NCI-H1092 treated with DMSO at 0.1 percent for 48 hours (cell line): ENCODE data around the gene MORN5.
"Not testable (repeated sequence)": the region's sequence is repeated elsewhere in the genome, so short reads cannot be mapped to it uniquely, and the experiment has no call there.

ENCODE experiments used
- DNase-seq: peaks from one replicate; lab custom pipeline; 2025; lab: John Stamatoyannopoulos, UW

MORN5 gene

DNA sequence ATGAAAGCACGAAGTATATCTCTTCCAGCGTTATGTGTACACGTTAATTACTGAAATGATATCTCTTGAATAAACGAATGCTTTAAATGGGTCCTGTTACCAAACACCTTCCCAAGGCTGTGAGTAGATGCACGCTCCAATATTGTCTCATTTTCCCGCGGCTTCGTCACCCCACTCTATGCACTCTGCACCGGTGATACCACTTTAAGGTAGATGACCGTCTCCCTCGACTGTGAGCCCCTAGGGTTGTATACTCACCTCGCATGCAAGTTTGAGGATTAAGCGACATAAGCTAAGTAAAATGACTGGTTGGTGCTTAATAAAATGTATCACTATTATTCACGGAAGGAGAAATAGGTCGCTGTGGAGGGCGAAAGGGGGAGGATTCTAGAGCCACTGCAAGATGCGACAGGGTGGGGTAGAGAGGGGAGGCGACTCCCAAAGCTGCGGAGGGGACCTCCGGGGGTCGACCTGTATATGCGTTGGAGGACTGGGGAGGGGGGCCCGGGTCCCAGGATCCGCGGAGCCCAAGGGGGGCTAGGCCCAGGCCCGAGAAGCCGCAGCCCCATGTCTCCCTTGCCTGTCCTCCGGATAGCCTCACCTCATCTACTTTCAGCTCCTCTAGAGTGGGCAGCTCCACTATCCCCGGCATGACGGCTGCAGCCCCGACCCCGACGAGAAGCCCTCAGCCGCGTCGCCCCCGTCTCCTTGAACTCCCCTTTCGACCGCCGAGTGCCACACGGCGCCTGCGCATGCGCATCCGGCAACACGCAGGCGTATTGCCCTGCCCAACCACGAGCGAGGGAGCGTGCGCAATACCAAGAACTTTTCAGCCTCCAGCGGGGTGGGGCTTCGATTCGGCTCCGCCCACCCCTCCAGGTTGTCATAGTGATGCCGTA is at the start of gene MORN5, which contains the start of gene NDUFA8:
Gene MORN5 (plus strand): TSS at position 883 of the 899 bp plus-strand sequence. CDS start 65 bp downstream, outside the sequence.
Gene NDUFA8 (minus strand): TSS at position 754 of the 899 bp plus-strand sequence. CDS start 102 bp downstream, at position 652.
- peak; percentile 97 for DNase-seq

DNA sequence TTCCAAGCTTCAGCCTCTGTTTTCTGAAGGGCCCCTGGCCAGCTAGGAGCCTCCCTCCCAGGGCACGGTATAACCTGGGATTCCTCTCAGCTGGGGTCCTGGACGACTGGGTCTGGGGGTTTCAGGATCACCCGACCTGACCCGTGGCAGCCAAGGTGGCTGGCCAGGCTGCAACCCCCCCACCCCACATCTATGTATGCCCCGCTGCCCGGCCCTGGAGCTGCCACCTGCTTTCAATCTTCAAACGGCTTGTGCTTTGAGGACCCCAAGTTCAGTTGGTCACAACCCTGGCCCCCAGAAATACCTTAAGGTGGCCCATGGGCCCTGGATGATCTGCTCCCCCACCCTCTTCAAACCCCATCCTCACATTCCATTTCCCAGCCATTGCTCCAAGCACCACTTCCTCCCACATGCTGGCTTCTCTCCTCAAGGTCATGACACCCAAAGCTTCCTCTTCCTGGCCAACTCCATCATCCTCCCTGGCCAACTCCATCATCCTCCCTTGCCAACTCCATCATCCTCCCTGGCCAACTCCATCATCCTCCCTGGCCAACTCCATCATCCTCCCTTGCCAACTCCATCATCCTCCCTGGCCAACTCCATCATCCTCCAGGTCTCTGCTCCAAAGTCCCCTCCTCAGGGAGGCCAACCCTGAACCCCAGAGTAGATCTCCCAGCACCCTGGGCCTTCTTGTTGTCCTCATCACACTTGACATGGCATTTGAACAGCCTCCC is 49.4 kb upstream of the MORN5 start:
- no peak for DNase-seq

DNA sequence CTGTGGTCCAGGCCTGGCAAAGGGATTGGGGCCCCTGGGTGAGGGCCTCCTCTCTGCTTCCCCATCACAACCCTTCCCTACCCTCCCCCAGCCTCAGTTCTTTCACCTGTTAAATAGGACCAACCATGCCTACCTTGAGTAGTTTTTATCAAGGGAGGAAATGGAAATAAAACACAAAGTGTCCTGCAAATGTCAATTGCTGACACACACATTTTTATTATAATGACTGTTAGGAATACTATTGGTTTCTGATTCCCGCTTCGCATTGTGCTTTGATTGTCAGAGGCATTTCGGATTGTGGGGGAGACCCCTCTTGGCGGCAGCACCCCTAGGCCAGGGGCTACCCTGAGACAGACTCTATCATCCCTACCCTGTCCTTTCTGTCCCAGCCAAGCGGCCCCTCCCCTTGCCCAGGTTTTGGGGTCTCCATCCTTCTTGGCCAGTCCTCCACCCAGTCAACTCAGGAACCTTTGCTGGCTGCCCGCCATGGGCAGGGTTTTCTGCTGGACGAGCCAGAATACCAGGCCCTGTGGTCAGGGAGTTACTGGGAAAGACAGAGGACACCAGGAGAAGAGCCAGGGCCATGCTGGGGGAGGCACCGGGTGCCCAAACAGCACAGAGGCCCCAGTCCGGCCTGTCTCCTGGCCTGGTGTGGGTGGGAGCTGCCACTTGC is 48.2 kb upstream of the MORN5 start:
- DNase-seq: no peak

DNA sequence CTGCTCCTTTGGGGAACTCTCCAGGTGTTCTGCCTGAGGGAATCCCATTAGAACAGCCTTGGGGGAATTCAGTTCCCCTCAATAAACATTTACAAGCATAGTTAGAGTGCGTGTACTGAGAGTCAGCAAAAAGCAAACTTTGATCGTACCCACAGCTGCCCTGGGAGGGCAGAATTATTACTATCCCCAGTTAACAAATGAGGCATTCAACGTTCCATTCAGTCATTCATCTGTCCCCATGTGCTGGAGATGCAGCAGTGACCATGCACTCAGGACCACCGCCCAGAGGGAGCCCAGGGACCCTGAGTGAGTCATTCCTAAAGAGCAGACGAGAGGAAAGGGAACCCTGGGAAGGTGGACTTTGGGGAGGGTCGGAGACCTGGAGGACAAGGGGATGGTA is 47.5 kb upstream of the MORN5 start:
- DNase-seq: no peak

DNA sequence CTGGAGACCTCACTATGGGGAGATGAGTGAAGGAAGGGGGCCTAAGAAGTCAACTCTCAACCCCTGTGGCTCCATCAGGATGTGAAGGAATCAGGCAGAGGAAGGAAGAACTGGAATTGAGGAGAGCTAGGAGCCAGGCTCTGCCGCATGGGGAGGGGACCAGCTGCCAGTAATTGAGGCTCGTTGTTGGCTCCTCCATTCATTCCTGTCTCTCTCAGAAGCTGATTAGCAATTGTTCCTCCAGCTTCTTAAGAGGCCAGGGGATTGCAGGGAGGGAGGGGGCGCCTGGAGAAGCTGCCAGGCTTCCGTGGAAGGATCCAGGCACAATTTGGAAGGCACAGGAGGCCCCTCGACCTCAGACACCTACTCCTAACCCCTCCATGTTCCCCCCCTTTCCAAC is 46.1 kb upstream of the MORN5 start:
- no peak for DNase-seq

DNA sequence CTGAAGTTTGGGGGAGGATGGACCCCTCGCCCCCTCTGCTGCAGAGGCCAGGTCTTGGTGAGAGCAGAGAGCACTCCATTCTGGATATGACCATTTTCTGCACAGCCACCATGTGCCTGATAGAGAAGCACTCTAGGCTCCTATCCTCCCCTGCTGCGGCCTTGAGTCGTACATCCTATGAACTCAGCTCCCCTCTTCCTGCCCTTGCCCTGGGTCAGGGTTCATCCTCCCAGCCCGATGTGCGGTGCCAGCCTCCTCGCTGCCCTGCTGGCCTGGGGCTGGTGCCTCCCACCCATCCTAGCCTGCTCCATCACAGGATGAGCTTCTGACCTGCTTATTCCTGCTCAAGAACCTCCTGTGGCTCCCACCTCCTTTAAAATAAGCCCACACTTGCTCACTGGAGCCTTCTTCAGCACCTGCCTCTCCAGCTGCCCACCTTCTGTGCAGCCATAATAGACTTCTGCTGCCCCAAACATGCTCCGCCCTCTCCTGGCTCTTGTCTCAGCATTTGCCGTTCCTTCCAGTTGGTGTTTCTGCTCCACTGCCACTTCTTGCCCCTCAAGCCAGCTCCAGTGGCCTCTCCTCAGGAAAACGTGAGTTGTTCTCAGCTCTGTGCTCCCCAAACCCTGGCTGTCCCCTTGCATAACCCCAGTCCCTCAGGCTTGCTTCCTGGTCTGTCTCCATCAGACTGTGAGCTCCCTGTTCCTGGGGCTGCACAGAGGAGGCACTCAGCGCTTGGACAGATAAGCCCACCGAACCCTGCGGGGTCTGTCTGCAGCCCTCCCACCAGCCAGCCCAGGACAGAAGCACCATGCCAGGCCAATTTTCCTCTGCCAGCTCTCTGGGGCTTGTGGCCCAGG is 44.3 kb upstream of the MORN5 start:
- DNase-seq: no peak

DNA sequence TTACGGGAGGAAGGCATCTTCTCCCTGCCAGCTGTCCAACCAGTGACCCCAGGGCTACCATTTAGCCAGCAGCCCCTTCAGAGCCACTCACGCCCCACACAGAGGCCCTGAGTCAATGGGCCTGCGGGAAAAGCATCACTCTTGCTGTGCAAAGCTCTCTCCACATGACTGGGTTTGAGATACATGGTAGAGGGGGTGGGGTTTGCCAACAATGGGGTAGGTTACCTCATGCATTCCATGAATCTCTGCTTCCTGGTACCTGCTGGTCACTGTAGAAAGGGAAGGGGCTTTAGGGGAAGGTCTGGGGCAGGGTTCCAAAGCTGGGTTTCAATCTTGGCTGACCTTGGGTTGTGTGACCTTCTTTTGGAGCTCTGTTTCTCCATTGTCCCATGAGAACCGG is 43.7 kb upstream of the MORN5 start:
- no peak for DNase-seq

DNA sequence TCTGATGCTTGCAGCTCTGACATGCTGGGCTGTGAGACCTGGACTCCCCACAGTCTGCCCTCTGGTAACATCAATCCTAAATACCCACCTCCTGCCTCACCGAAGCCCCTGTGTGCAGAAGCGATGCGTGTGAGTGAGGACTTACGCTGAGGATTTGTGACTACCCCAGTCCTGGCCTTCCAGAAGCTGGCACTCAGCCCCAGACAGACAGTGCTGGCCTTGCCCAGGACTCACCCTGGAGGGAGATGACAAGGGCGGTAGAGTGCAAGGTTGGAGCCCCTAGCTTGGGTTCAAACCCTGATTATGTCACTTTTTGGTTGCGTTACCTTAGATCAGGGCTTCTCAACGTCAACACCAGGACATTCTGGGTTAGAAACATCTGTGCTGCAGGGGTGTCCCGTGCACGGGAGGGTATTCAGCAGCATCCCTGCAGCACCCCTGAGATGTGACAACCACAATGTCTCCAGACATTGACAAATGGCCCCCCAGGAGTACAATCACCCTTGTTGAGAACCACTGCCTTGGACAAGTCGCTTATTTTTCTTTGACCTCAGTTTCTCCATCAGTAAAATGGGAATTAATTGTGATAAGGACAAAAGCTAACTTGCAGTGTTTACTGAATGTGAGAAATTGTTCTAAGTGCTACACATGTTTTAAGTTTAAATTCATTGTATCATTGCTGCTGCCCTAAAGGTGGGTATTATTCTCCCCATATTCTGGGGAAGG is 43.1 kb upstream of the MORN5 start:
- DNase-seq: no peak

DNA sequence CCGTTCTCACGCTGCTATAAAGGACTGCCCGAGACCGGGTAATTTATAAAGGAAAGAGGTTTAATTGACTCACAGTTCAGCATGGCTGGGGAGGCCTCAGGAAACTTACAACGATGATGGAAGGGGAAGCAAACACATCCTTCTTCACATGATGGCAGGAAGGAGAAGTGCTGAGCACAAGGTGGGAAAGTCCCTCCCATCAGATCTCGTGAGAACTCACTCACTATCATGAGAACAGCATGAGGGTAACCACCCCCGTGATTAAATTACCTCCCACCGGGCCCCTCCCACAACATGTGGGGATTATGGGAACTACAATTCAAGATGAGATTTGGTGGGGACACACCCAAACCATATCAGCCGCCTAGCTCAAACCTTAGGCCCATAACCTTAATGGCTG is 42.5 kb upstream of the MORN5 start:
- not testable (repeated sequence) for DNase-seq

DNA sequence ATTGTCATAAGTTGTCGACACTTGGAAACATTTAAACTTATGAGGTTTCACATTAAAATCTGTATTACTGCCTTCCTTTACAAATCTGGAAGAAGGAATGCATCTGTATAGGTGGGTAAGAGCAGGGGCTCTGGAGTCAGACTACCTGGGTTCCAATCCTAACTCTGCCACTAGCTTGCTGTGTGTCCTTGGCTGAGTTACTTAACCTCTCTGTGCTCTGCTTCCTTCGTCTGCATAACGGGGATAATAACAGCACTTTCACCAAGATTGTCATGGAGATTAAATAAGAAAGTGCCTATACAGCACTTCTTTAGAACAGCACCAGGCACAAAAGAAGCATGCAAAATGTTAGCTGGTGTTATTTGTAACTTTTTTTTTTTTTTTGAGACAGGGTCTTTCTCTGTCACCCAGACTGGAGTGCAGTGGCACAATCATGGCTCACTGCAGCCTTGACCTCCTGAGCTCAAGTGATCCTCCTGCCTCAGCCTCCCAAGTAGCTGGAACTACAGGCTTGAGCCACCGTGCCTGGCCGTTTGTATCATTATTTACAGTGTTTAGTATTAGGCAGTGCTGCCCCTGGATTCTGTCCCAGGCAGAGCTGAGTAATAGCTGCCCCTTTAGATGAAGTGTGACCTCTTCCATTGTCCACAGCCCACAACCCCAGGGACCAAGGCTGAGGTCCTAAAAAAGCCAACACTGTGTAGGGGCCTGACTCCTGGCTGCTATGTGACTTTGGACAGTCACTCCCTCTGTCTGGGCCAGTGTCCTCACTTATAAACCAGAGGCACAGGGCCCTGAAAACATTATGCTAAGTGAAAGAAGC is 41.2 kb upstream of the MORN5 start:
- no peak for DNase-seq

DNA sequence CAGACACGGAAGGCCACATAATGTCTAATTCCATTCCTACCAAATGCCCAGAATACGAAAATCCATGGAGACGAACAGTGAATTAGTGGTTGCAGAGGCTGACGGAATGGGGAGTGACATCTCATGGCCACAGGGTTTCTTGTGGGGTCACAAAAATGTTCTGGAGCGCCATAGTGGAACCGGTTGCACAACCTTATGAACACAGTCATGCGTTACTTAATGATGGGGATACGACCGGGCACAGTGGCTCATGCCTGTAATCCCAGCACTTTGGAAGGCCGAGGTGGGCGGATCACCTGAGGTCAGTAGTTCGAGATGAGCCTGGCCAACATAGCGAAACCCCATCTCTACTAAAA is 40.6 kb upstream of the MORN5 start:
- no peak for DNase-seq

DNA sequence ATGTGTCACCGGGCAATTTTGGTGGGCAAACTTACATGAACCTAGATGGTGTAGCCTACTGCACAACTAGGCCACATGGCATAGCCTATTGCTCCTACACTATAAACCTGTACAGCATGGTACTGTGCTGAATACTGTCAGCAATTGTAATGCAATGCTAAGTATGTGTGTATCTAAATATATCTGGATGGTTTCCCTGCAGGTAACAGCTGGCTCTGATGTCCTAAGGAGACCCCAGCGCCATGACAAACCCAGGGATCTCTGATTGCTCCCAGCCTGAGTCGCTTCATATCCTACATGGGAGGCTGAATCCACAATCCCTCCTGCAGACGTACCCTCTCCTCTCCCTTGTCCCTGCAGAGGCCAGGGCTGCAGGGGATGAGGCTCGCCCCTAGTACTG is 40.0 kb upstream of the MORN5 start:
- DNase-seq: no peak

DNA sequence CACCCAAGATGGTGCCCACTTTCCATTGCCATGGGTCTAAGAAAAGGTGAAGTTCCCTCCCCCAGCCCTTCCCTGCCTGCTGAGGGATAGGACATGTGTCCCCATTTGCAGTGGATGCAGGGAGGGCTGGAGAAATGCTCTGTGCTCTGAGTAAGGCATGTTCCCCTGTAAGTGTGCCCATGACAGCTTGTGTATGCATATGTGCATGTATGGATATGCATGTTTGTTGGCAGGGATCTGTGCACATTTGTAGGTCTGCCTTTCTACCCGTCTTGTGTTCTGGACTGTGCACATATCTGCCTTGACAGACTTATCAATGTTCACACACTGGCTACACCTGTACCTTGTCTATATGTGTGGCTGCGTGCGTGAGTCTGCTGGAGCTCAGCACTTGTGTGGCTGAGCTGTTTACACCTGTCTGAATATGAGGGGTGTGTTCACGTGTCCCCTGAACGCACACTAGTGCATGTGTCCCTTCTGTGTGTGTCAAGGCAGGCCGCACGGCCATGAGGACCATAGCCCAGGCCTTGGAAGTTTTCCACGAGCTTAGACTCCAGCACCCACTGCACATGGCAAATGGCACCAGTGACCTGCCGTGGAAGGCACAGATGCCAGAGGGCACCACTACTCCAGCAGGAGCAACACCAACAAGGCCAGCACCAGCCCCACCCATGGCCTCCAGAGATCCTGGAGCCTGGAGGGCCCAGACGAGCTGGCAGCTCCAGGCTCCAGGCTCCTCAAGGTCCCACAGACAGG is 39.2 kb upstream of the MORN5 start:
- no peak for DNase-seq

DNA sequence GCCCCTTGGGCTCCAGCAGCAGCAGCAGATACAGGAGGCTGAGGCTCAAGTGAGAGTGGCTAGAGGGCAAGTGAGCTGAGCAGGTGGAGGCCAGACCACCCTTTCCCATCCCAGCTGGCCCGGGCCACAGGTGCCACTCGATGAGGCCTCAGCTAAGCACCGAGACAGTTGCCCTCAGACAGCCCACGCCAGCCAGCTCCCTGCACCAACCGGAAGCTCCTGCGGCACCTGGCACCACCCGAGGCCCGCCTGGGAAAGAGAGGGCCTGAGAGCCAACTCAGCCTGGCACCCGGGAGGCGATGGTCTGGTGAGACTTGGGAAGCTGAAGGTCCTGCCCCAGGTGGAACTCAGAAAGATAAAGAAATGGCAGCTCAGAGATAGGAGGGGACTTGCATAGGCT is 38.3 kb upstream of the MORN5 start:
- no peak for DNase-seq

DNA sequence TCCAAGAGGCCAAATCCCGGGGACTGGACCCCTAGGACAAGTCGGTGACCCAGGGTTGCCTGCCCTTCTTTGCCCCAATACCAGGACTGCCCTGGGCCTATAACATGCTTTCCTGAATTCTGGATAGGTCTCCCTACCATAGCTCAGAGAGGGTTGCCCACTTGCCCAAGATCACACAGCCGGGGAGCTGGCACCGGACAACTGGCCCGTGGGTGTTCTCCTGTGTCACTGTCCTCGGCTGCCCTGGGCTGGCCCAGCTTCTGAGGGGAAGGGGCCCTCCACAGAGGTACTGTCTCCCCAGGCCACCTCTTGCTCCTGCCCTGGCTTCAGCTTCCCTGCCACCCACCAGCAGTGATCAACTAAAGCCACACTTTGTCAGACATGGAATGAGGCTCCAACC is 37.8 kb upstream of the MORN5 start:
- DNase-seq: no peak

DNA sequence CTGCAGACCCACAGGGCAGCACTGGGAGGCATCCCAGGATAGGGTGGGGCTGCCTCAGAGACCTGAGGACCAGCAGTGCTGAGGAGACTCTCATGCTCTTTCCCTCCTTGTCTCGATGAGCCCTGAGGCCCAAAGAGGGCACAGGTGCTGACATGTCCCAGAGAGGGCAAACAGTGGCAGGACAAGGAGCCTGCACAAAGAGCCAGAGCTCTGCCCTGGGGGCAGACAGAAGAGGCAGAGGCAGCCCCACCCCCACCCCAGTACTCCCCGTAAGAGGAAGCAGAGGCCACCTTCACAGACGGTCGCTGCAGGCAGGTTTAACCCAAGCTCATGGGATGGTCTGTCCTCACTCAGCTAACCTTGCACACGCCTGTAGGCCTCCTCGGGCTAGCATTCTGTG is 37.2 kb upstream of the MORN5 start:
- DNase-seq: no peak

DNA sequence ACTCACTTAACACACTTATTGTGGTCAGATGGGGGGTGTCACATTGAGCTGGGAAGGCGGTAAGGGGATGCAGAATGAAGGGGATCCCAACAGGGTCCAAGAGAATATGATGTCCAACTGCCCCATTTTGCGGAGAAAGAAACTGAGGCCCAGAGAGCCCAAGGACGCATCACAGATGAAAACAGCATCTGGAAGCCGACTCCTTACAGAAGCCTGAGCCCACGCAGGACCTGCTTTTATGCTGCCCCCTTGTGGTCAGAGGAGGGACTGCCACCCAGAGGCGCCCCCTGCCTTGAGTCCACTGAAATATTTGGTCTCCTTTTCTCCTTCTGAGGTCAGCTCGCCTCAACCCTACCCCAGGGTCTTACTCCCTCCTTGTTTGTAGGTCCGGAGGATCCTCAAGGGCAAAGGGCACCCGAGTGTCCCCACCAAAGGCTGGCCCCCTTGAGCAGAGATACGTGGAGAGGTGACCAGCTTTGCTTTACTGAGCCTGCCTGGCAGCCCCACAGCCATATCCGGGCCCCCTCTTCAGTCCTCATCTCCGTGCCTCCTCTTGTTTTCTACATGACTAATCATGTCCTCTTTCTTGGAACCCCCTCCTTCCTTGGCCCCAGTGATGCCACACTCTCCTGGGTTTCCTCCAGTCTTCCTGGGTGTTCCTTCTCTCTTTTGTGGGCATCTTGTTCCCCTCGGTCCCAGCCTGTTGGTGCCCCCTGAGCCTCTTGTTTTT is 36.6 kb upstream of the MORN5 start:
- peak; percentile 58 for DNase-seq

DNA sequence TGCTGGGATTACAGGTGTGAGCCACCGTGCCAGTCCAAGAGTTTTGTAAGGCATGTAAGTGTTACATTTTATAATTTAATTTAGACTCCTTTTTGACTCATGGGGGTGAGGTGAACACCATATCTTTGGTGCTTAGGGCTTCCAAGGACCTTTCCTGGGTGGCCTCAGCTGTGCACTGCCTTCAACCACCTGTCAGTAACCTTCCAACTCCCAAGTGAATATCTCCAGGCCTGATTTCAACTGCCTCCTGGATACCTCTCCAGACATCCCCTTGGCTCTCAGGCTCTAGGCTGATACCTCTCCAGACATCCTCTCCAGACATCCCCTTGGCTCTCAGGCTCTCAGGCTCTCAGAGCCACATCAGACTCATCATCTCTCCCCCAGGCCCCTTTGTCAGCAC is 35.7 kb upstream of the MORN5 start:
- no peak for DNase-seq

DNA sequence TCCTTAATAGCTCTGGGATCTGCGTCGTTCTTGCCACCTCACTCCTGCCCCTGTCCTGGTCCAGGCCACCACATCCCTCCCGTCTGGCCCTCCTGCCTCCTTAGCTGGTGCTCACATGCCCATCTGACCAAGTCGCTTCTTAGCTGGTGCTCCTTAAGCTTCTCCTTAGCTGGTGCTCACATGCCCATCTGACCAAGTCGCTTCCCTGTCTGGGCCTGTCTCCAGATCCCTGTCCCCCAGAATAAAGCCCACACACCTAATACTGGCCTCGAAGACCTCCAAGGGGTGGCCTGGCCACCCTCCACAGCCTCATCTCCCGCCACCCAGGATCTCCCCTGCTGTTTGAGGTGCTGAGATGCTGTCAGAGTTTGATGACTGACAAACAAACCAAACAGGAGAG is 35.2 kb upstream of the MORN5 start:
- DNase-seq: no peak
